NAMALWA (cell line): ENCODE data around the gene TBPL2.
"Not testable (repeated sequence)": the region's sequence is repeated elsewhere in the genome, so short reads cannot be mapped to it uniquely, and the experiment has no call there.

Experiments used
- DNase-seq: peaks from one replicate; pipeline ENCODE4 v3.0.0-alpha.2; 2015; ENCODE audit warnings: low spot score

TBPL2 gene

GRCh38 chr14:55441286-55441685 lies 870 bp upstream of the TBPL2 start:
- no peak for DNase-seq

- peak; percentile 44 for DNase-seq
Observed at GRCh38 chr14:55438066-55438683, 2.2 kb downstream of the TBPL2 start.

GRCh38 chr14:55436931-55437330 lies 3.5 kb downstream of the TBPL2 start:
- no peak for DNase-seq

- DNase-seq = no peak
Observed at GRCh38 chr14:55436519-55436918, 3.9 kb downstream of the TBPL2 start.

GRCh38 chr14:55434805-55435174 lies 5.6 kb downstream of the TBPL2 start:
- no peak for DNase-seq

- DNase-seq = no peak
Observed at GRCh38 chr14:55433880-55434804, 6.3 kb downstream of the TBPL2 start.

- no peak for DNase-seq
Observed at GRCh38 chr14:55432628-55433027, 7.8 kb downstream of the TBPL2 start.

- DNase-seq = peak; percentile 64
Observed at GRCh38 chr14:55430024-55430690, 10.3 kb downstream of the TBPL2 start.

GRCh38 chr14:55427439-55427838 lies 13.0 kb downstream of the TBPL2 start:
- DNase-seq = no peak

- no peak for DNase-seq
Observed at GRCh38 chr14:55426891-55427290, 13.5 kb downstream of the TBPL2 start.

GRCh38 chr14:55425091-55425490 lies 15.3 kb downstream of the TBPL2 start:
- no peak for DNase-seq

GRCh38 chr14:55423969-55424368 lies 16.4 kb downstream of the TBPL2 start:
- no peak for DNase-seq

- not testable (repeated sequence) for DNase-seq
Observed at GRCh38 chr14:55422338-55422737, 18.1 kb downstream of the TBPL2 start.

GRCh38 chr14:55419663-55420062 lies 20.8 kb downstream of the TBPL2 start:
- no peak for DNase-seq

GRCh38 chr14:55418411-55418810 lies 22.0 kb downstream of the TBPL2 start:
- no peak for DNase-seq

GRCh38 chr14:55417955-55418354 lies 22.5 kb downstream of the TBPL2 start:
- no peak for DNase-seq

GRCh38 chr14:55416866-55417265 lies 23.6 kb downstream of the TBPL2 start:
- DNase-seq = peak; percentile 19

- no peak for DNase-seq
Observed at GRCh38 chr14:55414551-55414950, 25.9 kb downstream of the TBPL2 start.

GRCh38 chr14:55412676-55413075 lies 27.7 kb downstream of the TBPL2 start:
- no peak for DNase-seq

GRCh38 chr14:55411426-55412389 lies 28.7 kb downstream of the TBPL2 start, which contains the start of gene ATG14:
Gene ATG14, minus strand, starts transcription at chr14:55411830. Its CDS starts 8 bp downstream, at chr14:55411822.
- DNase-seq = peak; percentile 73

- no peak for DNase-seq
Observed at GRCh38 chr14:55410876-55411275, 29.5 kb downstream of the TBPL2 start.
